Choroid plexus epithelial cell (primary cell): ENCODE measurements around the gene SH3BP2.

Experiments
- DNase-seq: peaks from one replicate; pipeline ENCODE4 v3.0.0-alpha.2; 2010; ENCODE audit warnings: low read depth
- H3K4me3 ChIP-seq: 2 replicates; pipeline ENCODE4 v1.5.1; 2011; ENCODE audit warnings: low read depth, mild to moderate bottlenecking, control low read depth, low read length, moderate library complexity
- TF ChIP-seq, protein P1 (sequence below): conservative IDR thresholded peaks from 2 replicates; pipeline ENCODE4 v1.5.1; 2011; ENCODE audit warnings: low read depth, mild to moderate bottlenecking, control low read depth, inconsistent platforms, low read length, moderate library complexity

The SH3BP2 gene

DNA sequence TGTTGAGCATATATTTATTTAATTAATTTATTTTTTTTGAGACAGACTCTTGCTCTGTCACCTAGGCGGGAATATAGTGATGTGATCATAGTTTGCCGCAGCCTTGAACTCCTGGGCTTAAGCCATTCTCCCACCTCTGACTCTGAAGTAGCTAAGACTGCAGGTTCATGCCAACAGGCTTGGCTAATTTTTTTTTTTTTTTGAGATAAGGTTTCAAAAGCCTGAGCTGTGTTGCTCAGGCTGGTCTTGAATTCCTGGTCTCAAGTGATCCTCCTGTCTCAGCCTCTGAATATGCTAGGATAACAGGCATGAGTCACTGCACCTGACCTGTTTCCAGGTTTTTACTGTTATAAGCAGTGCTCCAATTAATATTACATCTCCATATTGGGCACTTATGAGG, 55.6 kb downstream of the SH3BP2 start:
- H3K4me3 ChIP-seq, result no peak overlapping the region
- DNase-seq, result no peak
- TF ChIP-seq, protein P1, sequence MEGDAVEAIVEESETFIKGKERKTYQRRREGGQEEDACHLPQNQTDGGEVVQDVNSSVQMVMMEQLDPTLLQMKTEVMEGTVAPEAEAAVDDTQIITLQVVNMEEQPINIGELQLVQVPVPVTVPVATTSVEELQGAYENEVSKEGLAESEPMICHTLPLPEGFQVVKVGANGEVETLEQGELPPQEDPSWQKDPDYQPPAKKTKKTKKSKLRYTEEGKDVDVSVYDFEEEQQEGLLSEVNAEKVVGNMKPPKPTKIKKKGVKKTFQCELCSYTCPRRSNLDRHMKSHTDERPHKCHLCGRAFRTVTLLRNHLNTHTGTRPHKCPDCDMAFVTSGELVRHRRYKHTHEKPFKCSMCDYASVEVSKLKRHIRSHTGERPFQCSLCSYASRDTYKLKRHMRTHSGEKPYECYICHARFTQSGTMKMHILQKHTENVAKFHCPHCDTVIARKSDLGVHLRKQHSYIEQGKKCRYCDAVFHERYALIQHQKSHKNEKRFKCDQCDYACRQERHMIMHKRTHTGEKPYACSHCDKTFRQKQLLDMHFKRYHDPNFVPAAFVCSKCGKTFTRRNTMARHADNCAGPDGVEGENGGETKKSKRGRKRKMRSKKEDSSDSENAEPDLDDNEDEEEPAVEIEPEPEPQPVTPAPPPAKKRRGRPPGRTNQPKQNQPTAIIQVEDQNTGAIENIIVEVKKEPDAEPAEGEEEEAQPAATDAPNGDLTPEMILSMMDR, result no peak

DNA sequence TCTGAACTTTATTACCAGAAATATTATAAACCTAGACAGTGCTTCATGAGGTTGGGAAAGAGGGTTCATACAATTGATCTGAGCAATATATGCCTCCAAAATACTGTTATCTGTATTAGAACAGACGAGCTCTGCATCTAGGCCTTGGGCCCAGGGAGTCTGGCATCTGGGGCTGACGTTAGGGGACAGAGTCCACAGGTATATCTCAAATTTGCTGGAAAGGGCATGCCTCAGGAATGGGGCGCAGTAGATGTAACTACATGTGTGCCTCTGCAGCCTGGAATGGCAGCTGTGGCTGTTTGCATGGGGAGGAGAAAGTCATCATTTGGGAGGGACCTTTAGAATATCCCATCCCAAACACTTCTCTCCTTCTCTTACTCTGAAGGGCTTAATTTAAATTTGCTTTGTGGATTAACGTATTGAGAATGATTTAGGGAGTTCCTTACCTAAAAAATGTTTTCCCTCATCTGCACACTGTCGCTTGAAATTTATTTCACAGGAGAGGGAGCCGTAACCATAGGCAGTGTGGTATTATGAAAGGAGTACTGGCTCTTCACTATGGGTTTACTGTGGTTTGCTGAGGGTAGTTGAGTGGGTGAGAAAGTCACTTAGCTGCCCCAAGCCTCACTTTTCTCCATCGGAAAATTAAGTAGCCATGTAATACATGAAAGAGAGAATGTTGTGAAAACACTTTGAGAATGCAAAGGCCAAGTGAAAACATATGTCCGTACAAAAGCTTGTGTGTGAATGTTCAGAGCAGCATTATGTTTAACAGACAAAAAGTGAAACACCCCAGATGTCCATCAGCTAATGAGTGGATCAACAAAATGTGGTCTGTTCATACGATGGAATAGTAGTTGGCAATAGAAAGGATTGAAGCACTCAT, 56.6 kb downstream of the SH3BP2 start:
- DNase-seq, result peak; percentile 69
- H3K4me3 ChIP-seq, result no peak overlapping the region
- TF ChIP-seq, protein P1, result no peak

DNA sequence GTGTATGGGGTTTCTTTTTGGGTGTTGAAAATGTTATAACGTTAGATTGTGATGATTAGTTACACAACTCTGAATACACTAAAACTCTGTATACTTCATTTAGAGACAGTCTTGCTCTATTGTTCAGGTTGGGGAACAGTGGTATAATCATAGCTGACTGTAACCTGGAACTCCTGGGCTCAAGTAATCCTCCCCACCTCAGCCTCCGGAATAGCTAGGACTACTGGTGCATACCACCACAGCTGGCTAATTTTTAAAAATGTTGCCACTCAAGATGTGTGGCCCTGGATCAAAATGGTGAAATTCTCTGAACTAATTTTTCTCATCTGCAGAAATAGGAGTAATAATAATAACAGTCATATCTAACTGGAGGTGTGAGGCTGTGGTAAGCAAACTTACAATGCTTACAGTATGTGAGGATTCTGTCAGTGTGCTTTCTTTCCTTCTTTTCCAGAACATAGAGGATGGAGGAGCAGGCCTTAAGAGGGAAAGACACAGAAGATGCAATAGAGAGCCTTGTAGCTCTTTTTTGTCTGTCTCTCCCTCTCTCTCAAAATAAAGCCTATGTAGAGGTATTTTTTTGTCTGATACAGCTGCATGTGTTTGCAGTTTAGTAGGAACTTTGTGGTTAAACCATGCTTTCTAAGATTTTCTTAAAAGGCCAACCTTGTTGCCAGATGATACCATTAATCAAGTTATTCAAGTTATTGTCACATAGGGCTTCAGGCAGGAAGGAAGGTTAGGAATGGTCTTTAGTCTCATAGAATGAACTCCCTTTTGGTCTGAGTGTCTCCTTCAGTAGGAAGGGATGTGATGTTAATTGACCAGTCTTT, 58.3 kb downstream of the SH3BP2 start:
- H3K4me3 ChIP-seq, result no peak overlapping the region
- no peak for DNase-seq
- TF ChIP-seq, protein P1, result no peak

DNA sequence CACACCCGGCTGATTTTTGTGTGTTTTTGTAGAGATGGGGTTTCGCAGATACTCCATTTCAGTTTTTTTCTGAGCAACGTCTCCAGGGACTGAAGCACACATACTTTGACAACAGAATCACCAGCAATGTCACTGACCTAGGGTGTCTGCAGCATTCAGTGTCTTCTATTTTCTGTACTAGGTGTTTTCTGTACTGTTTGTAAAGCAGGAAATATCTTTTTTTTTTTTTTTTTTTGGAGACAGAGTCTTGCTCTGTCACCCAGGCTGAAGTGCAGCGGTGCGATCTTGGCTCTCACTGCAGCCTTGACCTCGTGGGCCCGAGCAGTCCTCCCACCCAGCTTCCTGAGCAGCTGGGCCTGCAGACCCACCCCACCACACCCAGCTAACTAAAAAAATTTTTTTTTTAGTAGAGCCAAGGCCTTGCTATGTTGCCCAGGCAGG, 59.6 kb downstream of the SH3BP2 start:
- TF ChIP-seq, protein P1, result no peak
- no peak for DNase-seq
- no peak overlapping the region for H3K4me3 ChIP-seq

DNA sequence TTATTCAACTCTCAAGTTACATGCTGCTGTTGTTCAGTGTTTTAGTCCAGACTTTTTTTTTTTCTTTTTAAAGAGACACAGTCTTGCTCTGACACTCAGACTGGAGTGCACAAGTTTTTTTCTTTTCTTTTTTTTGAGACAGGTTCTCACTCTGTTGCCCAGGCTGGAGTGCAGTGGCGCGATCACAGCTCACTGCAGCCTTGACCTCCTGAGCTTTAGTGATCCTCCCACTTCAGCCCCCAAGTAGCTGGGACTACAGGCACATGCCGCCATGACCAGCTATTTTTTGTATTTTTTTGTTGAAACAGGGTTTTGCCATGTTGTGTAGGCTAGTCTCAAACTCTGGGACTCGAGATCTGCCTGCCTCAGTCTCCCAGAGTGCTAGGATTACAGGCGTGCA, 62.7 kb downstream of the SH3BP2 start:
- TF ChIP-seq, protein P1, result no peak
- H3K4me3 ChIP-seq, result no peak overlapping the region
- no peak for DNase-seq

DNA sequence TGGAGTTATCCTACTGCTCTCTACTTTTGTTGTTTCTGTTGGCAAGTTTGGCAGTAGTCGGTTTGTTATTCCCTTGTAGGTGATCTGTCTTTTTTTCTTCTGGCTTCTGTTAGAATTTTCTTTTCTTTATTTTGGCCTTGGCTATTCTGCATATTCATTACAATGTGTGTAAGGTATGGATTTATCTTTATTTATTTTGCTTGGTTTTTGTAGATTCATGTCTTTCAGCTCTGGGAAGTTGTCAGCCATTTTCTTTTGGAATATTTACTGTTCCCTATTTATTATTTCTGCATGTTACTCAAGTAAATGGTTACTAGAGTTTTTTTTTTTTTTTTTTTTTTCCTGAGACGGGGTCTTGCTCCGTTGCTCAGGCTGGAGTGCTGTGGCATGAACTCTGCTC, 63.4 kb downstream of the SH3BP2 start:
- TF ChIP-seq, protein P1, result no peak
- H3K4me3 ChIP-seq, result no peak overlapping the region
- no peak for DNase-seq
